Measurements from ENCODE around the gene CACNA1C.

DNA sequence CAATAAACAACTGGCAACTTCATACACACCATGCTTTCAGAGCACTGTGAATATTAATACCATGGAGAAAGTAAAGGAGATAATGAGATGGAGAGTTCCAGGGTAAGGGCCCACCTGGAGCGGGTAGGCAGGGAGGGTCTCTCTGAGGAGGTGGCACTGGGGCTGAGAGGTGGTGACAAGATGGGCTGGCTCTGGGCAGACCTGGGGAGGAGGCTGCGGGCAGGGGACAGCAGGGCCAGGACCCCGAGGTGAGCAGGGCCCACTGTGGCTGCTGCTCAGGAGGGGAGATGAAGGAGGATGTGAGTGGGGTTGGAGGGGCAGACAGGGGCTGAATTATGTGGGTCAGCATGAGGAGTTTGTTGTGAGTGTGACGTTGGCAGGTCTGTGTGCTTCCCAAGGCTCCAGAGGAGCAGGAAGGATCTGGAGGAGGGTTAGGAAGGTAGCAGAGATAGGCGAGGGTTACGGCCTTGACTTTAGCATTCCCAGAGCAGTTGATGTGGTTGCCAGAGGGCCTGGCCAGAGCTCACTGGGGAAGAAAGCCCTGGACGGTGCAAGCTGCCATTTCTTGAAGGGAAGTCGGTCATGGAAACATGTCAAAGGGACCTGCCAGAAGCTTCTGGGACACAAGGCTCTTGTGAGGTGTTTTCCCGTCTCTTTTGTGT, 88.2 kb downstream of the CACNA1C start:
- TF ChIP-seq, protein P1, sequence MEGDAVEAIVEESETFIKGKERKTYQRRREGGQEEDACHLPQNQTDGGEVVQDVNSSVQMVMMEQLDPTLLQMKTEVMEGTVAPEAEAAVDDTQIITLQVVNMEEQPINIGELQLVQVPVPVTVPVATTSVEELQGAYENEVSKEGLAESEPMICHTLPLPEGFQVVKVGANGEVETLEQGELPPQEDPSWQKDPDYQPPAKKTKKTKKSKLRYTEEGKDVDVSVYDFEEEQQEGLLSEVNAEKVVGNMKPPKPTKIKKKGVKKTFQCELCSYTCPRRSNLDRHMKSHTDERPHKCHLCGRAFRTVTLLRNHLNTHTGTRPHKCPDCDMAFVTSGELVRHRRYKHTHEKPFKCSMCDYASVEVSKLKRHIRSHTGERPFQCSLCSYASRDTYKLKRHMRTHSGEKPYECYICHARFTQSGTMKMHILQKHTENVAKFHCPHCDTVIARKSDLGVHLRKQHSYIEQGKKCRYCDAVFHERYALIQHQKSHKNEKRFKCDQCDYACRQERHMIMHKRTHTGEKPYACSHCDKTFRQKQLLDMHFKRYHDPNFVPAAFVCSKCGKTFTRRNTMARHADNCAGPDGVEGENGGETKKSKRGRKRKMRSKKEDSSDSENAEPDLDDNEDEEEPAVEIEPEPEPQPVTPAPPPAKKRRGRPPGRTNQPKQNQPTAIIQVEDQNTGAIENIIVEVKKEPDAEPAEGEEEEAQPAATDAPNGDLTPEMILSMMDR (conservative IDR thresholded peaks at IDR 0.05; ENCODE audit: low read length): no peak
- no peak for TF ChIP-seq EZH2phosphoT487 (IDR thresholded peaks at IDR 0.05; ENCODE audit: borderline replicate concordance, low read depth, low read length)
